ENCODE data around the gene KHDRBS1. TPM values are rescaled to one million over a fixed set of nuclear protein-coding genes. Genes with fewer than 3 reads are reported as not detected.

The KHDRBS1 gene
- total RNA-seq, 1 donor from 2014 or later = 139 TPM

GRCh38 chr1:32073299-32074229 lies 59.9 kb downstream of the KHDRBS1 start:
- H3K36me3 Mint-ChIP-seq (ENCODE audit: low read depth, unreplicated experiment) = peaks cover 12% of the 10 kb centered on the region
- Histone ChIP-seq H4K20me1 (ENCODE audit: insufficient read depth, low read length) (peaks cover 29% of the 10 kb centered on the region), H3K36me3 (ENCODE audit: insufficient read depth, low read length) (peaks cover 14% of the 10 kb centered on the region), H3K4me2 (ENCODE audit: low read length) (peak overlapping the region; percentile 83), H3K9ac (ENCODE audit: low read length) (peak overlapping the region; percentile 84), H3K27me3 (ENCODE audit: insufficient read depth, low read length) (no peaks in the 10 kb centered on the region), H3K27ac (ENCODE audit: low read depth, low read length) (peak overlapping the region; percentile 82), H3K79me2 (ENCODE audit: insufficient read depth, low read length) (peaks cover 30% of the 10 kb centered on the region), H3K4me1 (ENCODE audit: insufficient read depth, low read length) (peaks cover 22% of the 10 kb centered on the region), H2AFZ (ENCODE audit: low read depth, low read length) (no peak overlapping the region), H3K4me3 (ENCODE audit: insufficient read depth, low read depth, low read length) (peak overlapping the region; percentile 67), H3K9me3 (ENCODE audit: insufficient read depth, low read depth, low read length) (no peaks in the 10 kb centered on the region)
- no peak for FAIRE-seq
- no peaks in the 10 kb centered on the region for H3K27me3 Mint-ChIP-seq (ENCODE audit: low read depth, unreplicated experiment)
- H3K27ac Mint-ChIP-seq (ENCODE audit: unreplicated experiment) = peak overlapping the region; percentile 88
- H3K4me3 Mint-ChIP-seq (ENCODE audit: unreplicated experiment) = peak overlapping the region; percentile 93
- H3K9me3 Mint-ChIP-seq (ENCODE audit: unreplicated experiment) = no peaks in the 10 kb centered on the region
- DNase-seq (ENCODE audit: low read depth) = no peak
- TF ChIP-seq EZH2 (IDR thresholded peaks at IDR 0.05; ENCODE audit: insufficient read depth, low read length) = no peak
- TF ChIP-seq CTCF (IDR thresholded peaks at IDR 0.05; ENCODE audit: insufficient read depth, low read depth, low read length) = no peak
- H3K4me1 Mint-ChIP-seq (ENCODE audit: low read depth, unreplicated experiment) = peaks cover 25% of the 10 kb centered on the region

- Mint-ChIP-seq H3K36me3 (ENCODE audit: low read depth, unreplicated experiment) (peaks cover 14% of the 10 kb centered on the region), H3K9me3 (ENCODE audit: unreplicated experiment) (no peaks in the 10 kb centered on the region), H3K27me3 (ENCODE audit: low read depth, unreplicated experiment) (no peaks in the 10 kb centered on the region), H3K4me1 (ENCODE audit: low read depth, unreplicated experiment) (peaks cover 16% of the 10 kb centered on the region), H3K4me3 (ENCODE audit: unreplicated experiment) (peak overlapping the region; percentile 47), H3K27ac (ENCODE audit: unreplicated experiment) (peak overlapping the region; percentile 62)
- FAIRE-seq (no peak), DNase-seq (ENCODE audit: low read depth) (no peak)
- no peak for TF ChIP-seq CTCF (IDR thresholded peaks at IDR 0.05; ENCODE audit: insufficient read depth, low read depth, low read length)
- no peak for TF ChIP-seq EZH2 (IDR thresholded peaks at IDR 0.05; ENCODE audit: insufficient read depth, low read length)
- H3K4me3 ChIP-seq (ENCODE audit: insufficient read depth, low read depth, low read length) = no peak overlapping the region
- H3K36me3 ChIP-seq (ENCODE audit: insufficient read depth, low read length) = peaks cover 14% of the 10 kb centered on the region
- no peak overlapping the region for H3K4me2 ChIP-seq (ENCODE audit: low read length)
- H3K4me1 ChIP-seq (ENCODE audit: insufficient read depth, low read length) = peaks cover 21% of the 10 kb centered on the region
- no peak overlapping the region for H3K27ac ChIP-seq (ENCODE audit: low read depth, low read length)
- no peak overlapping the region for H2AFZ ChIP-seq (ENCODE audit: low read depth, low read length)
- peaks cover 29% of the 10 kb centered on the region for H4K20me1 ChIP-seq (ENCODE audit: insufficient read depth, low read length)
- H3K79me2 ChIP-seq (ENCODE audit: insufficient read depth, low read length) = peaks cover 30% of the 10 kb centered on the region
- no peaks in the 10 kb centered on the region for H3K27me3 ChIP-seq (ENCODE audit: insufficient read depth, low read length)
- H3K9ac ChIP-seq (ENCODE audit: low read length) = no peak overlapping the region
- no peaks in the 10 kb centered on the region for H3K9me3 ChIP-seq (ENCODE audit: insufficient read depth, low read depth, low read length)
Measured at GRCh38 chr1:32074841-32075240, 61.2 kb downstream of the KHDRBS1 start.

- H2AFZ ChIP-seq (ENCODE audit: low read depth, low read length) = no peak overlapping the region
- no peak overlapping the region for H3K9ac ChIP-seq (ENCODE audit: low read length)
- H3K36me3 ChIP-seq (ENCODE audit: insufficient read depth, low read length) = peaks cover 14% of the 10 kb centered on the region
- H3K27ac Mint-ChIP-seq (ENCODE audit: unreplicated experiment) = no peak overlapping the region
- no peaks in the 10 kb centered on the region for H3K27me3 ChIP-seq (ENCODE audit: insufficient read depth, low read length)
- no peak overlapping the region for H3K27ac ChIP-seq (ENCODE audit: low read depth, low read length)
- DNase-seq (ENCODE audit: low read depth) = no peak
- no peaks in the 10 kb centered on the region for H3K9me3 Mint-ChIP-seq (ENCODE audit: unreplicated experiment)
- H3K79me2 ChIP-seq (ENCODE audit: insufficient read depth, low read length) = peaks cover 30% of the 10 kb centered on the region
- no peaks in the 10 kb centered on the region for H3K9me3 ChIP-seq (ENCODE audit: insufficient read depth, low read depth, low read length)
- no peak for TF ChIP-seq EZH2 (IDR thresholded peaks at IDR 0.05; ENCODE audit: insufficient read depth, low read length)
- TF ChIP-seq CTCF (IDR thresholded peaks at IDR 0.05; ENCODE audit: insufficient read depth, low read depth, low read length) = no peak
- FAIRE-seq = no peak
- peaks cover 12% of the 10 kb centered on the region for H3K4me1 ChIP-seq (ENCODE audit: insufficient read depth, low read length)
- peaks cover 19% of the 10 kb centered on the region for H3K36me3 Mint-ChIP-seq (ENCODE audit: low read depth, unreplicated experiment)
- peak overlapping the region; percentile 65 for H3K4me3 Mint-ChIP-seq (ENCODE audit: unreplicated experiment)
- H4K20me1 ChIP-seq (ENCODE audit: insufficient read depth, low read length) = peaks cover 29% of the 10 kb centered on the region
- H3K4me3 ChIP-seq (ENCODE audit: insufficient read depth, low read depth, low read length) = no peak overlapping the region
- no peaks in the 10 kb centered on the region for H3K27me3 Mint-ChIP-seq (ENCODE audit: low read depth, unreplicated experiment)
- H3K4me2 ChIP-seq (ENCODE audit: low read length) = no peak overlapping the region
- peaks cover 7% of the 10 kb centered on the region for H3K4me1 Mint-ChIP-seq (ENCODE audit: low read depth, unreplicated experiment)
Measured at GRCh38 chr1:32077451-32077850, 63.8 kb downstream of the KHDRBS1 start.
